Non-pigmented ciliary epithelial cell (primary cell): Measurements from ENCODE around the gene RNF180.

Experiments
- DNase-seq: peaks from one replicate; pipeline ENCODE4 v3.0.0-alpha.2; 2010; ENCODE audit warnings: low read depth

Gene RNF180

GRCh38 chr5:64165500-64166200 lies at the start of gene RNF180:
TSS of gene RNF180 (plus strand) at chr5:64165843. CDS start at chr5:64200808, 34,965 bp downstream.
- no peak for DNase-seq

GRCh38 chr5:64125521-64125920 lies 40.1 kb upstream of the RNF180 start:
- DNase-seq: no peak

GRCh38 chr5:64126202-64126741 lies 39.4 kb upstream of the RNF180 start:
- DNase-seq: no peak

GRCh38 chr5:64140018-64140417 lies 25.6 kb upstream of the RNF180 start:
- no peak for DNase-seq

- no peak for DNase-seq
Observed at GRCh38 chr5:64144425-64145215, 21.0 kb upstream of the RNF180 start.

- no peak for DNase-seq
Observed at GRCh38 chr5:64145216-64145895, 20.3 kb upstream of the RNF180 start.

- DNase-seq: no peak
Observed at GRCh38 chr5:64147379-64147778, 18.3 kb upstream of the RNF180 start.

GRCh38 chr5:64147849-64148441 lies 17.7 kb upstream of the RNF180 start:
- no peak for DNase-seq

GRCh38 chr5:64149268-64149667 lies 16.4 kb upstream of the RNF180 start:
- no peak for DNase-seq

GRCh38 chr5:64149857-64150521 lies 15.7 kb upstream of the RNF180 start:
- DNase-seq: no peak

GRCh38 chr5:64156261-64156660 lies 9.4 kb upstream of the RNF180 start:
- DNase-seq: no peak

GRCh38 chr5:64158827-64159226 lies 6.8 kb upstream of the RNF180 start:
- no peak for DNase-seq

- DNase-seq: no peak
Observed at GRCh38 chr5:64160201-64160600, 5.4 kb upstream of the RNF180 start.

- DNase-seq: no peak
Observed at GRCh38 chr5:64161420-64161819, 4.2 kb upstream of the RNF180 start.

GRCh38 chr5:64163135-64163534 lies 2.5 kb upstream of the RNF180 start:
- DNase-seq: no peak

- no peak for DNase-seq
Observed at GRCh38 chr5:64163746-64164145, 1.9 kb upstream of the RNF180 start.

GRCh38 chr5:64164166-64164565 lies 1.5 kb upstream of the RNF180 start:
- no peak for DNase-seq

- no peak for DNase-seq
Observed at GRCh38 chr5:64165160-64165499, 513 bp upstream of the RNF180 start.

GRCh38 chr5:64166201-64166959 lies 737 bp downstream of the RNF180 start:
- no peak for DNase-seq

- DNase-seq: no peak
Observed at GRCh38 chr5:64176301-64176700, 10.7 kb downstream of the RNF180 start.
